Occipital lobe (tissue), 2 donors: ENCODE measurements around the gene CDC20B. TPM values are rescaled to one million over a fixed set of nuclear protein-coding genes. Genes with fewer than 3 reads are reported as not detected.
A peak's percentile ranks its signal among the peaks of the same experiment; 100 is the strongest.
"Not testable (repeated sequence)": the region's sequence is repeated elsewhere in the genome, so short reads cannot be mapped to it uniquely, and the experiment has no call there.

ENCODE experiments used
- DNase-seq: peaks from one replicate; lab custom pipeline; 2025; lab: John Stamatoyannopoulos, UW
- total RNA-seq: library from RNA; depleted of rRNA; stranded (reverse); fragments of >200 nt; gene quantifications from one replicate; pipeline ENCODE4 v1.2.3, GENCODE V29; 2014

CDC20B gene
- total RNA-seq, 1 donor from 2014 or later = 0.78 TPM

DNA sequence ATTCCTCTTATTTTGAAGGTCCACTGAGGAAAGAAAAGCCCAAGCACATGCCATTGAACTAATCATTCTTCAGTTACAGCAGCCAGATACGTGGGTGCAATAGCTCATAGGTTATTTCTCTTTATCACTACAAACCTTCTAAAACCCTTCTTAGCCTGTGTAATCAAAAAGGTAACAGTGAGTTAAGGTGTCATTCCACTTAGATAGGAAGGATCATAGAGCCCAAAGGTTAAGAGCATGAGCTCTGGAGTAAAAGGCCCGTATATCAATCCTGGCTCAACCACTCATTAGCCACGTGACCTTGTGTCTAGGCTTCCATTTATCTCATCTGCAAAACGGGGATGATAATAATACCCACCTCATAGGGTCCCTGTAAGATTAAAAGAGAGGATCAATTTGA is 10.3 kb downstream of the CDC20B start:
- DNase-seq = no peak

- no peak for DNase-seq
Observed at GRCh38 chr5:55160493-55161209, 12.3 kb downstream of the CDC20B start.

- DNase-seq = no peak
Observed at GRCh38 chr5:55159763-55160492, 13.0 kb downstream of the CDC20B start, which contains the start of gene GPX8. GPX8 (plus strand) TSS chr5:55160171; CDS start chr5:55160193, 22 bp downstream.

DNA sequence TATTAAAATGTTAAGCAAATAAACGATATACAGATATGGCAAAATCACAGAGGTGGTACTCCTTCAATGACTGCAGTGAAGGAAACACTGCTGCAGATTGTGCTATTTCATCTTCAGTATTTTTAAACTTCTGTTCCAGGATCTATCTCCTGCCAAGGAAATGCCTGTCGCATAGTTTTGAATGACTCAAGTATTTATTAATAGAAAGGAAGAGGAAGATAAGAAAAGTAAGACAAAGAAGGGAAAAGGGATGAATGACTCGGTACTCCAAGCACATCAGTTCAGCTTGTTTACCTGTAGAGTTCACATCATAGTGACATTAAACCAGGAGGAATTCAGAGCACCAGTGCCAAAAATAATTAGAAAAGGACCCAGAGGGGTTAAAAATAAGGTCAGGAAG is 18.1 kb downstream of the CDC20B start:
- no peak for DNase-seq

DNA sequence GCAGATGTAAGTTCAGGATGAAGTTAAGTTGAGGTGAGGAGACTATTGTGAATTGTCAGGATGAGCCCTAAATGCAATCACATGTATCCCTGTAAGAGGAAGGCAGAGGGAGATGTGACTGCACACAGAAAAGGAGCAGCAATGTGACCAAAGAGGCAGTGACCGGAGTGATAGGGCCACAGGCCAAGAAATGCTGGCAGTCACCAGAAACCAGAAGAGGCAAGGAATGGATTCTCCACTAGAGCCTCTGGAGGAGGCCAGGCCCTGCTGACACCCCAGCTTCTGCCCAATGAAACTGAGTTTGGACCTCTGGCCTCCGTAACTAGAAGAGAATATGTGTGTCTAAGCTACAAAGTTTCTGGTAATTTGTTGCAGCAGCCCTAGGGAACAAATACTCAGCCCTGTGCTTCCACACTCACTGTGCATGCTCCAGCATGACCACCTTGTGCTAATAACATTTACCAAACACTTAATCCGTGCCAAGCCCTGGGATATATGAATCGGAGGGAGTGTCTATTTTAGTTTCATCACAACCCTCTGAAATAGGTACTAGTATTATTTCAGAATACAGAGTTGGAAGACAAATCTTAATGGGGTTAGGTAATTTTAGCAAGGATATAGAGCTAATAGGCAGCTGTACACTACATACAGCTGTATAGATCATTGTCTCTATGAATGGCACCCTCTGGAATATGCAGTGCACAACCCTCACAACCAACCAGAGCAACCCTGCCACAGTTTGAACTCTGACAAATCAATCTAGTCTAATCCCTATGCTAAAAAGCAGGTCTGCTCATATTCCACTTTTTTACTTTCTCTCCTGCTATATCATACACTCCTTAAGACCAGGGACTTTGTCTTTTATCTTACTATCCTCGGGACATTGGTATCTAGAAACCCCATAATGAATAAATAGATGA is 20.8 kb downstream of the CDC20B start:
- no peak for DNase-seq

- no peak for DNase-seq
Observed at GRCh38 chr5:55149308-55149795, 23.6 kb downstream of the CDC20B start.

- peak; percentile 40 for DNase-seq
Observed at GRCh38 chr5:55146543-55147151, 26.3 kb downstream of the CDC20B start.

DNA sequence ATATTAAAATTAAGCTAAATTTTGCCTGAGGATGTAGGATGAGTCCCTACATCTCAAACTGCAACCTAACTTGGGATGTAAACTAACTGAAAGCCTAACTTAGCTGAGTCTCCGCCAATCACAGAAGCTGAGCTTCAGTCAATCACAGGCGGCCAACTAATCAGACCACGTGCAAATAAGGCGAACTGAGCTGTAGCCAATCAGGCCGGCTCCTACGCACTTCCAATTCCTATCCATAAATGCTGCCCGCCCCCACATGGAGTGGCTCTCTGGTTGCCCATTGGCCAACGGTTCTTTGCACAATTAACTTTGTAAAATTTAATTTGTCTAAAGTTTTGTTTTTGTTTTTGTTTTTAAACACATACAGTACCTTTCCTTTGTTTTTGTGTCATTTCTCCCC is 26.9 kb downstream of the CDC20B start:
- DNase-seq = no peak

- DNase-seq = no peak
Observed at GRCh38 chr5:55143624-55144023, 29.4 kb downstream of the CDC20B start.

GRCh38 chr5:55141945-55142690 is 30.9 kb downstream of the CDC20B start:
- DNase-seq = no peak

DNA sequence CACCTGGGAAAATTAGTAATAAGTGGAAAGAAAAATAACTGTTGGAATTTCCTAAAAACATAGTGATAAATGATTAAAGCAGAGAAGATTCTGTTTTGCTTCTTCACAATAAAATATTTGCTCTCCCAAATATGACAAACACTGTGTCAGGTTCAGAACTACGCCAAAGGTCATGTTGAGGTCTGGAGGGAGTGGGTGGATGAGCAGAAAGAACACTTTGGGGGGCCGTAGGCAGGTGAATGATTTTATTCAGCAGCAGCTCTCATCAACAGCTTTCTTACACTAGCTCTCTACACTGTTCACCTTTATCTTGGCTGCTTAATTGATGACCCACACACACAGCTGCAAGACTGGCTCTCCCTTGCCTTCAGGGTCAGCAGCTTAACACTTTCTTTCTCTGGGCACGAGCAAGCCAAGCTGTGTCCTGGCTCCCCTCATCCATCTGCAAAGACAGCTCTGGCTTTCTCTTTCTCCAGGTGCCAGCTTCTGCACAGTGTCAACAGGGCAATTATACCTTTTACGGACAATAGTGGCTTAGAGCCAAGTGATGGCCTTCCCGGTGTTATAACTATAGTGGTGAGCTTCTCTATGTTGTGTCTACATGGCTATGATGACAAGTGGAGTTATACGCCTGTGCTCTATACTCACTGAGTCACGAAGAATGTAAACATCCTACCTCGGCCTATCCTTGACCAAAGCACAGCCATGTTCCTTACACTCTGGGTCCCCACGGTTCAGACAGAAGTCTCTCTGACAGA is 31.9 kb downstream of the CDC20B start:
- no peak for DNase-seq

DNA sequence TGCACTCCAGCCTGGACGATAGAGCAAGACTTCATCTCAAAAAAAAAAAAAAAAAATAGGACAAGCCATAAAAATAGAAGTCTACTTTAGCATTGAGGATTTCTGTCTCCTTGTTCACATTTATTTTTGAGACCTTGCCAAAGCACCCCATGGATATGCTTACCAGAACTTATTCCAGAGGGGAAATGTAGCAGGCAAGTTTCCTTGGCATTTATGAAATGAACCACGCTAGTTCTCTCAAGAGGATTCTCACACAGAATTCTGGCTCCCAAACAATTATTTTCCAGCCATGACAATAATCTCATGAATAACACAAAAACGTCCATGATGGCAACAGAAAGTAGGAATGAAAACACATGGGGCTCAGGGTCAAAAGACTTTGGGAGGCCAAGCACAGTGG is 36.5 kb downstream of the CDC20B start:
- no peak for DNase-seq

DNA sequence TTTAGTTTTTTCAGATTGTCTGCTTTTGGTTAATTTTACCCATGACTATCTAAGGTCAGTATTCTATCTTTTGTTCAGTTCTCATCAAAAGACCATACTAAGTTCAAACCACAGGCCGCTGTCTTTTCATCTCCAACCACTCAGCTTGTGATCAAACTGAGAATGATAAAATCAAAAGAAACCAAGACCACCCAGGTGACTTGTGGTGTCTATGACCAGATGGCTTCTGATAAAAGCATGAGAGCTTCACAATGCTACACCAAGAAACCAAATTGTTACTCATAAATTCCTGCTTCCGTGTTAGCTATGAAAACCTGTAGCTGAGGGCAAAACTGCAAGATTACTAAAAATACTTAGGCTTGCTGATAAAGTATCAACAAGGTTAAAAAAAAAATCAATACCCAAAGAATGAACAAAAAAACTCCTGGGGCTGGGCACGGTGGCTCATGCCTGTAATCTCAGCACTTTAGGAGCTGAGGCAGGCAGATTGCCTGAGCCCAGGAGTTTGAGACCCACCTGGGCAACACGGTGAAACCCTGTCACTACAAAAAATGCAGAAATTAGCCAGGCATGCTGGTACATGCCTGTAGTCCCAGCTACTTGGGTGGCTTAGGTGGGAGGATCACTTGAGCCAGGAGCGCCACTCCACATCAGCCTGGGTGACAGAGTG is 38.8 kb downstream of the CDC20B start:
- no peak for DNase-seq

- no peak for DNase-seq
Observed at GRCh38 chr5:55123365-55123764, 49.6 kb downstream of the CDC20B start.

DNA sequence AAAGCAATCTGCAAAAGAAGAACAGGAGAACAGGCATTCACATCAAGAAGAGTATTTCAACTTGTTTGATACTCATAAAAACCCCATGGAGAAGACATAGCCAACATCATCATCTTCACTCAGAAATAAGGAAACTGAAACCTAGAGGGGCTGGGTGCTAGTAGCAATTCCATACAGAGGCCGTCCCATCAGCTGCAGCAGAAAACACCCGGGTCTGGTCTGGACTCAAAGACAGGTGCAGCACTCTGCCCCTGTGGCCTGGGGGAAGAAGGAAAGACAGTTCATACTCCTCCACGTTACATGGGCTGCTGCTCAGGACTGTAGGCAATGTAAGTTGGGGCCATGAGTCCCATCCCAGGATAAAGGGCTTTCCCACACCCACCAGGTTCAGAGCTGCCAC is 58.9 kb downstream of the CDC20B start:
- DNase-seq = no peak

DNA sequence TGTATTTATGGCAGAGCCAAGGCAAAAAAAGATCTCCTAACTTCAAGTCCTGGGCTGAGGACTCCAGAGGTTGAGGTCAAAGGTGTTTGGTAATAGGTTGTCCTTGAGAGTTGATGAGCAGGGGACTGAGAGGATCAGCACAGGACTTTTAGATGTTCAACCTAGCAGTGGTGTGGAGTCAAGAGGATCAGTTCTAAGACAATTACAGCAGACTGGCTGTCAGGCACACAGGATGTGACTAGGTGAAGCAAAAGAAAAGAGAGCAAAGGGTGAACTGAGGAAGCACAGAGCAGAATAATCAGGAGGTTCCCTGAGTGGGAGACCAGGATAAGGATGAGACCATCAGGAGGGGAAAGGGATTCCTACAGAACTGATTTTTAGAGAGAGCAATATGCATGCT is 59.6 kb downstream of the CDC20B start:
- DNase-seq = no peak

- no peak for DNase-seq
Observed at GRCh38 chr5:55110217-55110616, 62.8 kb downstream of the CDC20B start.

GRCh38 chr5:55108661-55109060 is 64.3 kb downstream of the CDC20B start:
- DNase-seq = no peak

- DNase-seq = not testable (repeated sequence)
Observed at GRCh38 chr5:55105976-55106375, 67.0 kb downstream of the CDC20B start.
